ENCODE results near the gene CAPS. TPM values are rescaled to one million over a fixed set of nuclear protein-coding genes. Genes with fewer than 3 reads are reported as not detected.

The CAPS gene
- total RNA-seq, 1 experiment from 2014 or later, result 2.3 TPM

- H3K4ac ChIP-seq (ENCODE audit: low read depth, low read length), result no peak overlapping the region
- no peaks in the 10 kb centered on the region for H4K20me1 ChIP-seq (ENCODE audit: control insufficient read depth, insufficient read depth, insufficient read length)
- WGBS (ENCODE audit: extremely low coverage, insufficient read length, low lambda C conversion rate), result no CpG with 5 or more reads among the region's 10 CpGs
- H3K79me1 ChIP-seq (ENCODE audit: insufficient read depth, low read depth, low read length, poor library complexity, severe bottlenecking), result peaks cover 10% of the 10 kb centered on the region
- no peaks in the 10 kb centered on the region; the same call in 1 of the 2 replicates for H3K4me1 ChIP-seq (ENCODE audit: insufficient read depth, low read length)
- no peaks in the 10 kb centered on the region for H3K9me3 ChIP-seq (ENCODE audit: control insufficient read depth, low read depth, low read length)
- Mint-ChIP-seq H3K27me3 (ENCODE audit: low read depth) (no peaks in the 10 kb centered on the region; the same call in 1 of the 2 replicates), H3K4me1 (peaks cover 15 to 29% of the 10 kb centered on the region in 2 experiments), H3K4me3 (no peak overlapping the region), H3K27ac (peak overlapping the region; percentile 32 to 57 (median 55); a peak in 4 of 7 replicates), H3K9me3 (no peaks in the 10 kb centered on the region), H3K36me3 (ENCODE audit: insufficient read depth in 1 of 3, low read depth in 3 of 3) (peaks cover 10 to 36% (median 33%) of the 10 kb centered on the region in 3 experiments; a peak in 6 of 7 replicates)
- H4K91ac ChIP-seq (ENCODE audit: insufficient read length, low read depth, low read length), result no peak overlapping the region
- no peaks in the 10 kb centered on the region for H3K27me3 ChIP-seq (ENCODE audit: insufficient read depth, low read length)
- no peak overlapping the region for H2BK12ac ChIP-seq (ENCODE audit: insufficient read length, low read depth, low read length)
- H3K14ac ChIP-seq (ENCODE audit: insufficient read depth, low read length), result no peak overlapping the region
- no peak overlapping the region for H3K18ac ChIP-seq (ENCODE audit: insufficient read length, low read depth, low read length)
- H3K27ac ChIP-seq (ENCODE audit: insufficient read length, low read depth, low read length), result no peak overlapping the region
- H4K8ac ChIP-seq (replicated peaks; ENCODE audit: insufficient read length, low read depth, low read length), result no peak overlapping the region
- H2BK20ac ChIP-seq (ENCODE audit: low read depth, low read length, poor library complexity, severe bottlenecking), result no peak overlapping the region
- H3K4me2 ChIP-seq (ENCODE audit: insufficient read depth, insufficient read length, low read length), result no peak overlapping the region
- H2BK120ac ChIP-seq (ENCODE audit: low read depth, low read length, poor library complexity, severe bottlenecking), result no peak overlapping the region
- no peak overlapping the region for H3K9ac ChIP-seq (ENCODE audit: extremely low read depth, insufficient read length, low read length)
- no peak overlapping the region for H4K5ac ChIP-seq (ENCODE audit: insufficient read length, low read depth, low read length)
- no peak overlapping the region for H2AFZ ChIP-seq (ENCODE audit: low read length)
- H3K23me2 ChIP-seq (ENCODE audit: insufficient read length, low read depth, low read length, poor library complexity, severe bottlenecking), result no peaks in the 10 kb centered on the region
- no peaks in the 10 kb centered on the region; the same call in 1 of the 2 replicates for H3K79me2 ChIP-seq (ENCODE audit: insufficient read depth, low read length)
- no peak overlapping the region for H2BK15ac ChIP-seq (ENCODE audit: low read depth, low read length)
- H3K56ac ChIP-seq (ENCODE audit: insufficient read length, low read depth, low read length), result no peak overlapping the region
- H3K23ac ChIP-seq (ENCODE audit: insufficient read length, low read depth, low read length), result no peak overlapping the region
- no peak for DNase-seq
- no peak for TF ChIP-seq CTCF (conservative IDR thresholded peaks at IDR 0.05)
- H2BK5ac ChIP-seq (ENCODE audit: insufficient read length, low read length), result no peak overlapping the region
- H3T11ph ChIP-seq (ENCODE audit: low read length), result no peak overlapping the region
- H2AK5ac ChIP-seq (ENCODE audit: insufficient read length, low read length), result no peak overlapping the region
Observed at GRCh38 chr19:5943623-5944022, 29.6 kb downstream of the CAPS start.
